GM21360 (cell line): ENCODE results near the gene MAGIX.
A peak's percentile ranks its signal among the peaks of the same experiment; 100 is the strongest.
"Not testable (repeated sequence)": the region's sequence is repeated elsewhere in the genome, so short reads cannot be mapped to it uniquely, and the experiment has no call there.

Experiments used
- ATAC-seq: cut with Tn5 transposase; IDR thresholded peaks from one replicate; pipeline ENCODE4 v1.9.1; 2021; ENCODE audit warnings: mild to moderate bottlenecking, moderate library complexity; ENCODE audit not compliant: unreplicated experiment

Gene MAGIX

DNA sequence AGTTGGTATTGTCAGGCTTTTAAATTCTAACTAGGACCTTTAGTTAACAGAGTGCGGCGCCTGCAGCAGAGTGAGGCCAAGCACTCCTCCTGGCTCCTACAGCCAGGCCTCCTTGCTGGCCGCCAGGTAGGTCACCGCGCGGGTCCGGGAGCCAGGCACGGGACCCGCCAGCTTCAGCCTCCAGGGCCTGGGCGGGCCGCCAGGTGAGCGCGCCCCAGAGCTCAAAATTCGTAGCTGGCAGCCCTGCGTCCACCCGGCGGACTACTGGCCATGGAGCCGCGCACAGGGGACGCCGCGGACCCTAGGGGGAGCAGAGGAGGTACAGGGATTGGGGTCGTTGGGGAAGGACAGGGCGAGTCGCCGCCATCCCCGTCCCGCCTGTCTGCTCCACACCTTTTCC, at the start of gene MAGIX:
TSS of gene MAGIX (plus strand) at position 139 of the 400 bp plus-strand sequence. CDS start at position 271, 132 bp downstream.
- no peak for ATAC-seq

GRCh38 chrX:49116076-49116475, 46.5 kb upstream of the MAGIX start:
- ATAC-seq, result no peak

DNA sequence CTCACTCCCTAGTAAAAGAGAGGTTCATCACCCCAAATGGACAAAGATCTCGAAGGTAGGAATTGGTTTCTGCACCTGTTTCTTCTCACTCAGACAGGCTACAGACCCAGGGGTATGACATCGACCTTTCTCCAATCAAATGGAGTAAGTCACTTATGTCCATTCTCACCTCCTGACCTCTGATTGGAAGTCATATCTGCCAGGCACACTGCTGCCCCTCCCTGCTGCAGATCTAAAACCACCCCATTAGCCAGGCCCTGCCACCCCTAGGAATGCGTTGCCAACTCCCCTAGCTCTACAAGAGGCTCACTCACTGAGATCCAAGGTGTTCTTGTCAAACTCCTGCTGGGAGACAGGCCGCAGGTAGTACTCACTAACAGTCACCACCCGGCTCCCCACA, 45.8 kb upstream of the MAGIX start:
- no peak for ATAC-seq

DNA sequence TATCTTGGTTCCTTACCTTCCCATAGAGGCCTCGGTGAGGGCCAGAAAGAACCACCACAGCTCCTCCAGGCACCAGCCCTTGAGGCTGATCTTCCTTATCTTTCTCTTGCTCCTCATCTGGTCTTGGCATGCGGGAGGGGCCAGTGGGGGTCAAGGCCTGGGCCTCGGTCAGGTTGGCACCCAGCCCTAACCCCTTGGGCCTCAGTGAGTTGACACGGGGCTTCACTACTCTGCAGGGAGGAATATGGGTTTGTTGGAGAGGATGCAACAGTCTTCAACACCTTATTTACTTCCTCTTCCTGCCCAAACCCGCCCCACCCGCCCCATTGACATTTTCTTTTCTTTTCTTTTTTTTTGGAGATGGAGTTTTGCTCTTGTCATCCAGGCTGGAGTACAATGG, 45.0 kb upstream of the MAGIX start:
- no peak for ATAC-seq

- ATAC-seq, result no peak
These were observed 42.5 kb upstream of the MAGIX start for GRCh38 chrX:49120091-49120490.

DNA sequence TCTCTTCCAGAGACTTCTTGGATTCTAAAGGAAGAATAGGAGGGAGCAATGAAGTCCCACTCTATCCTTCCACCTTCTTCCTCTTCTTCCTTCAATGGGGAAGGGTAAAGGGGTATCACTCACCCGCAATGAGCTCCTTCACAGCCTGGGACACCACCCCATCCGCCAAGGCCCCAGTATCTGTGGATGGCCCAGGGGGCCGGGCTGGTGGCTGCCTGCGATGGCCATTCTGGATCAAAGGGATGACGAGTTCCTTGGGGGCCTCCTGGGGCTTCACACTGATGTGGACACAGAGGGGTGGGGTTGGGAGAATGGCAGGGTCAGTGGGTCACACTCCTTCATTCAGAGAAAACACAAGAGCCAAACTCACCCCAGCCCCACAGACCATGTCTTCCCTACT, 40.1 kb upstream of the MAGIX start:
- ATAC-seq, result no peak

DNA sequence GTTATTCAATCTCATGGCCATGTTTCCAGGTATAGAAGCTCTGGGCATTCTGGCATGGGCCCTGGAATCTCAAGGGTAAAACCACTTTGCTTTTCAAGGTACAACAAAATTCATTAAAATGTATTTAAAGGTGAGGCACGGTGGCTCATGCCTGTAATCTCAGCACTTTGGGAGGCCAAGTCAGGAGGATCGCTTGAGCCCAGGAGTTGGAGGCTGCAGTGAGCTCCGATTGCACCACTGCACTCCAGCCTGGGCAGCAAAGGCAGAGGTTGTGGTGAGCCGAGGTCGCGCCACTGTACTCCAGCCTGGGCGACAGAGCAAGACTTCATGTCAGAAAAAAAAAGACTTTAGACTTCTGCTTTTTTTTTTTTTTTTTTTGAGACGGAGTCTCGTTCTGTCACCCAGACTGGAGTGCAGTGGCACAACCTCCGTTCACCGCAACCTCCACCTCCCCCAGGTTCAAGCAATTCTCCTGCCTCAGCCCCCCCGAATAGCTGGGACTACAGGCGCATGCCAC, 34.8 kb upstream of the MAGIX start:
- ATAC-seq, result not testable (repeated sequence)

GRCh38 chrX:49129427-49129826, 33.1 kb upstream of the MAGIX start:
- no peak for ATAC-seq

DNA sequence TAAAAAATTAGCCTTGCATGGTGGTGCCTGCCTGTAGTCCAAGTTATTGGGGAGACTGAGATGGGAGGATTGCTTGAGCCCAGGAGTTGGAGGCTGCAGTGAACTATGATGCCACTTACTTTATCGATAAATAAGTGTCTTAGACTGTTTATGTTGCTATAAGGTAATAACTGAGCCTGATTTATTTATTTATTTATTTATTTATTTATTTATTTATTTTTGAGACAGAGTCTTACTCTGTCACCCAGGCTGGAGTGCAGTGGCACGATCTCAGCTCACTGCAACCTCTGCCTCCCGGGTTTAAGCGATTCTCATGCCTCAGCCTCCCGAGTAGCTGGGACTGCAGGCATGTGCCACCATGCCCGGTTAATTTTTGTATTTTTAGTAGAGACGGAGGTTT, 30.3 kb upstream of the MAGIX start:
- ATAC-seq, result not testable (repeated sequence)

DNA sequence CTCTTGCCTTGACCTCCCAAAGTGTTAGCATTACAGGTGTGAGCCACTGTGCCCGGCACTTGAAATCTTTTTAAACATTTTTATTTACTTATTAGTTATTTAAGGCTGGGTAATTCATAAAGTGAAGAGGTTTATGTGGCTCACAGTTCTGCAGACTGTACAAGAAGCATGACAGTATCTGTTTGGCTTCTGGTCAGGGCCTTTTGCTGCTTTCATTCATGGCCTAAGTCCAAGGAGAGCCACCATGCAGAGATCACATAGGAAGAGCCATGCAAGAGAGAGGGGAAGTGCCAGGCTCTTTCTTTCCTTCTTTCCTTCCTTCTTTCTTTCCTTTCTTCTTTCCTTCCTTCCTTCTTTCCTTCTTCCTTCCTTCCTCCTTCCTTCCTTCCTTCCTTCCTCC, 28.8 kb upstream of the MAGIX start:
- ATAC-seq, result no peak

GRCh38 chrX:49137492-49137891, 25.1 kb upstream of the MAGIX start:
- no peak for ATAC-seq

DNA sequence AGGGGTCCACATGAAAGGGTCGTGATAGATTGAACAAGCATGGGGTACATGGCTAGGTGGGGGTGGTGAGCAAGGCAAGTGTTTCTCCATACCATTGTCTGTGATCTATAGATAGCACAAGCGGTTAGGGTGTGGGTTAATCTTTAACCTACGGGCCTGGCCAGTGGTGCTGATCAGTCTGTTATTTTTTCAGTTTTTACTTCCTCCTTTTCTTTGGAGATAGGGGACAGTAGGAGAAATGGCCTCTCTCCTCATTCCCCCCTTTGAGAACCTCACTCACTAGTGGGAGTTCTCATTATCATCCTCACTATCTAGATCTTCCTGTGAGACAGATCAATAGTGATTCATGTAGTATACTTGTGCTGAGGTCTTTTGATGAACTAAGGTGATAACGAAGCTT, 22.8 kb upstream of the MAGIX start:
- ATAC-seq, result no peak

- ATAC-seq, result not testable (repeated sequence)
These were observed 20.3 kb upstream of the MAGIX start for GRCh38 chrX:49142264-49142663.

GRCh38 chrX:49143154-49143553, 19.4 kb upstream of the MAGIX start:
- ATAC-seq, result not testable (repeated sequence)

- ATAC-seq, result no peak
These were observed 15.3 kb upstream of the MAGIX start for GRCh38 chrX:49147282-49147681.

DNA sequence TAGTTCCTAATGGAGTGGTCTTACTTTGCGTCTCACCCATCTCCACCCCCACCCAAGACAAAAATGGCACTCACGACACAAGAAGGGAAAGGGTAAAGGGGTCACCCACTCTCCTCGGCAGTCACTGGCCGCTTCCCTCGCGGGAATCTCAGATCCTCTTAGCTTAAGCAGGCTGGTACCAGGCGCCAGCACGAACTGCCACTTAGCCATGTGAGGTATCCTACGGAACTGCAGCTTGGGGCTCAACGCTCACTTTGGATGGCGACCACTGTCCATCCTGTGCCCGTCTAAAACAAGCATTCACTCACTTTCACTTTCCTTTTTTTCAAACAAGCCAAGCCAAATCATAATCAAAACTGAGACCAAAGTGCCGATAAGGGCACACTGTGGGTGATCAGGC, 14.6 kb upstream of the MAGIX start:
- no peak for ATAC-seq

DNA sequence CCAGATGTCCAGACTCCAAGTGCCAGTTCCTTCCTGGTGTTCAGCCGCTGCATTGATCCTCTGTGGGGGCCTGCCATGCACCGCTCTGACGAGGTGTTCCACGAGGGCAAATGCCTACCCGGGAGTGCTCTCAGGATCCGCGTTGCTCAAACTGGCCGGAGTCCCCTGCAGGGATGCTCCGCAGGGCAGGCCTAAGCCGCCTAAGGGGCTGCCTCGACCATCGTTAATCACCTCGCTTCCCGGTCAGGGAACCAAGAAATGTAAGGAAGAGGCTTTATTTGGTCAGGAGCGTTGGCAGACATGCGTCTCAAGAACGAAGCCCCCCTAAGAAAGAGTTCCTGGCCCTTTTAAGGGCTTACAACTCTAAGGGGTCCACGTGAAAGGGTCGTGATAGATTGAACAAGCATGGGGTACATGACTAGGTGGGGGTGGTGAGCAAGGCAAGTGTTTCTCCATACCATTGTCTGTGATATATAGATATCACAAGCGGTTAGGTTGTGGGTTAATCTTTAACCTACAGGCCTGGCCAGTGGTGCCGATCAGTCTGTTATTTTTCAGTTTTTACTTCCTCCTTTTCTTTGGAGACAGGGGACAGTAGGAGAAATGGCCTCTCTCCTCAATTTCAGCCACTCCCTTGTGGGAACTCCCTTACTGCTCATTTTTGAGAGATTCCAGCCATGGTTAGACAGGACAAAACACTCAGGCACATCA, 14.0 kb upstream of the MAGIX start:
- ATAC-seq, result not testable (repeated sequence)

GRCh38 chrX:49149291-49149690, 13.3 kb upstream of the MAGIX start:
- not testable (repeated sequence) for ATAC-seq

DNA sequence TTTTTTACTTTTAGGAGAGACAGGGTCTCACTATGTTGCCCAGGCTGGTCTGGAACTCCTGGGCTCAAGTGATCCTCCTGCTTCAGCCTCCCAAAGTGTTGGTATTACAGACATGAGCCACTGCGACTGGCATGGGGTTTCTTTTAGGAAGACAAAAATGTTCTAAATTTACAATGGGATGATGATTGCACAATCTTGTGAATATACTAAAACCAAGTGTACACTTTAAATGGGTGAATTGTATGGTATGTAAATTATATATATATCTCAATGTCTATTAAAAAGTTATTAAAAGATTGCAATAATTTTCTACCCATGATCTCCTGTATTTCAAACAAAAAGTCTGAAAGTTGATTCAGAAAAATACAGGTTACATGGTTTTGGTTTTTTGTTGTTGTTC, 9.1 kb upstream of the MAGIX start:
- ATAC-seq, result no peak

GRCh38 chrX:49155243-49155899, 7.2 kb upstream of the MAGIX start:
- ATAC-seq, result no peak

DNA sequence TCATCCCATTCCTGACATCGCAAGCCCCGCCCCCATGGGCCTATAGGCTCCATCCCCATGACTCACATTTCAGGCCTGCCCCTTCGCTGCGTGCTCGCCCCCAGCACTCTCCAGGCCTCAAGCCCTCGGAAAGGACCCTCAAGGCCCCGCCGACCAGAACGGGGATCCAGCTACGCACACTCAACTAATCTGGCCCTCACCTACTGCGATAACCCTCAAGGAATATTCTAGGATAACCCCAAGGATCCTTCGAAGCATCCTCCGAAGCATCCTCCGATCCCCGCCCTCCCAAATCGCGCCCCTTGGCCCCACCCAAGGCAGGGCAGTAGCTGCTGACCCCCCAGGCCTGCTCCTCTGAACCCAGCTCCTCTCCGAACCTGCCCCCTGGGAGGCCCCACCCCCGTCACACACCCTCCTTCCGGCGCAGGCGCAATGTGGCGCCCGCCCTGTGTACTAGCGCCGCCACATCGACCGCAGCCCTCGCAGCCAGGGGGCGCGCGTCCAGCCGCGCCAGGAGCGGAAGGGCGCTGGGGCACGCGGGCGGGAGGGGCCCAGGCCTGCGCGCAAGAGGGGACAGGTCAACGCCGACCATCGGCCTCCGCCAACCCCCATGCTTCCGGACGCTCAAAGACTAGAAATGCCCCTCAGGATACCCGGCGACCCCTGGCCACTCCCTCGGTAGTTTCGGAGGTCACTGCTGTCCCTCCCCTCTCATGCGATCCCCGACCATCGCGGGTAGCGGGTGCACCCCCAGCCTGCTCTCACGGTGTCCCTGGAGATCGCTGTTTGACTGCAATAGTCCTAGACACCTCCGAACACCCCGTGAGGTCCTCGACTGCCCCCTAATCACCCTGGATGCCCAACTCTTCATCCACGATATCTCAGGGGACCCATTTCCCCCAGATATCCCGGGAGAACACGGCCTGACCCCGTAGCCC, 6.4 kb upstream of the MAGIX start:
- peak; percentile 61 for ATAC-seq
